GM11168 (cell line): ENCODE results near the gene ATF4.

Source experiments
- in situ Hi-C: fragments of 300-500 bp; cut with MboI; formaldehyde crosslinking; loops from one replicate; pipeline ENCODE4 v1.12.0; 2022; ENCODE audit warnings: low sequenced_read_pairs; ENCODE audit not compliant: unreplicated experiment

ATF4 gene

GRCh38 chr22:39526736-39527171 lies 6.4 kb downstream of the ATF4 start:
- in situ Hi-C loops, result no loop called here

GRCh38 chr22:39527481-39527961 lies 7.2 kb downstream of the ATF4 start:
- in situ Hi-C loops, result no loop called here

- in situ Hi-C loops, result no loop called here
Observed at GRCh38 chr22:39528080-39528661, 7.8 kb downstream of the ATF4 start.

GRCh38 chr22:39528681-39529486 lies 8.5 kb downstream of the ATF4 start:
- in situ Hi-C loops, result no loop called here

GRCh38 chr22:39529487-39529851 lies 9.1 kb downstream of the ATF4 start:
- in situ Hi-C loops, result no loop called here

- in situ Hi-C loops, result no loop called here
Observed at GRCh38 chr22:39530116-39530515, 9.8 kb downstream of the ATF4 start.

GRCh38 chr22:39530692-39531331 lies 10.4 kb downstream of the ATF4 start:
- in situ Hi-C loops, result no loop called here

GRCh38 chr22:39532215-39533073 lies 12.1 kb downstream of the ATF4 start, which contains the start of gene RPS19BP1:
Gene RPS19BP1 (minus strand): TSS chr22:39532748. CDS start chr22:39532738, 10 bp downstream.
- in situ Hi-C loops, result no loop called here

GRCh38 chr22:39534092-39534506 lies 13.7 kb downstream of the ATF4 start:
- in situ Hi-C loops, result no loop called here

- in situ Hi-C loops, result no loop called here
Observed at GRCh38 chr22:39534591-39535356, 14.4 kb downstream of the ATF4 start.

- in situ Hi-C loops, result no loop called here
Observed at GRCh38 chr22:39535357-39535725, 15.0 kb downstream of the ATF4 start.

- in situ Hi-C loops, result no loop called here
Observed at GRCh38 chr22:39535831-39536449, 15.6 kb downstream of the ATF4 start.

GRCh38 chr22:39536711-39537110 lies 16.3 kb downstream of the ATF4 start:
- in situ Hi-C loops, result no loop called here

- in situ Hi-C loops, result no loop called here
Observed at GRCh38 chr22:39537975-39538374, 17.6 kb downstream of the ATF4 start.

GRCh38 chr22:39543095-39543494 lies 22.7 kb downstream of the ATF4 start:
- in situ Hi-C loops, result loop anchor here (5.0 kb wide), 1 partner anchor 489 kb away; no protein-coding TSS in a partner anchor

GRCh38 chr22:39545386-39546365 lies 25.3 kb downstream of the ATF4 start:
- in situ Hi-C loops, result no loop called here

GRCh38 chr22:39546889-39547586 lies 26.7 kb downstream of the ATF4 start:
- in situ Hi-C loops, result no loop called here
